Measurements from ENCODE around the gene ADPRS.

ADPRS gene

DNA sequence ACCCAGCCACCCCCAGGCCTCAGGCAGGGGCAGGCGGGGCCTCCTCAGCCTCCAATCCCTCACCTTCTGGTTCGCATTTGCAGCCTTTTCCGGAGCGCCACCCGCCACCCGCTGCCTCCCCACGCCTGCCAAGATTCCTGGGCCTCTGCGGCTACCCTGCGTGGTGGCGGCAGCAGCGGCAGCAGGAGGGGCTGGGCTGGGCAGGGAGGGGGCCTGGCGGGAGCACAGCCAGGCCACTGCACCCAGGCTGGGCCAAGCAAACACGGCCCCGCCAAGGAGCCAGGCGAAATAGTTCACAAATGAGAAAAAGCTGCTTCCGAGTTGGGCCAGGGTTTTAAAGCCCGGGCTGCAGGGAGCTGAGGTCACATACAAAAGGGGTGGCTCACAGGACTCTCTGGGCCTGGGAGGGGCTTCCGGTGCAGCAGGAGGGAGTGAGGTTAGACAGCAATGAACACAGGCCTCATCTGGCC, 26.5 kb downstream of the ADPRS start:
- Mint-ChIP-seq H3K4me1 (peaks cover 9% of the 10 kb centered on the region), H3K4me3 (no peak overlapping the region), H3K36me3 (no peaks in the 10 kb centered on the region), H3K27ac (no peak overlapping the region), H3K9me3 (no peaks in the 10 kb centered on the region)
- ATAC-seq (no peak), DNase-seq (ENCODE audit: low spot score in 2 of 2) (no peak)

DNA sequence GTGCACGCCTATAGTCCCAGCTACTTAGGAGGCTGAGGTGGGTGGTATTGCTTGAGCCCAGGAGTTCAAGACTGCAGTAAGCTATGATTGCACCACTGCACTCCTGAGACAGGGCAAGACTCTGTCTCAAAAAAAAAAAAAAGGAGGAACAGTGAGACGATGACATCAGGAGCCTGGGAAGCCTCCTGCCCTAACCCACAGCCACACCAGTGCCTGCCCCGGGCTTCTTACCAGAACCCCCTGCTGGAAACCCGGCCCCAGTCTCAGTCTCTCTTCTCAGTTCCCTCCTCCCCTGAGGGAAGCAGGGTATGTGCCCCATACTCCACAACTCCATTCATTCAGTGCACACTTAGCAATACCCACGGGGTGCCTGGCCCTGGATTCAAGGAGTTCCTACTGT, 27.2 kb downstream of the ADPRS start:
- no peak for DNase-seq (ENCODE audit: low spot score in 2 of 2)
- Mint-ChIP-seq H3K4me1 (peaks cover 7% of the 10 kb centered on the region), H3K36me3 (no peaks in the 10 kb centered on the region), H3K9me3 (no peaks in the 10 kb centered on the region), H3K4me3 (no peak overlapping the region), H3K27ac (no peak overlapping the region)
- no peak for ATAC-seq

DNA sequence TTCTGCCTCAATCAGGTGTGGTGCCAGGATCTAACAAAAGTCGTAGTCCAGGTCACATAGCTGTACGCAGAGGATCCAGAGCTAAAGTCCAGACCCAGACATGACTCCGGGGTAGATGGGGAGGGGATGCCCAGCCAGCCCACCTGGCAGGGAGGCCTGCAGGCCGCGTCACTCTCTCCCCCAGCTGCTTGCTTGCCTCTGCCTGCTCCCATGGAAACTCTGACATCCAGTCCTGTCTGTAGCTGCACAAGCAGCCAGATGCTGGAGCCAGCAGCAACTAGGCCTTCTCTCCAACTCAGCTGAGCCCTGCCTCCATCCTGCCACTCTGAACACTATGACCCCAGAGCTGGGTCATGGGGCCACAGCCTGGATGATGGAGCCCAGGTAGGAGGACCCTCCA, 28.2 kb downstream of the ADPRS start:
- peak; percentile 14 for ATAC-seq
- Mint-ChIP-seq H3K4me3 (no peak overlapping the region), H3K36me3 (no peaks in the 10 kb centered on the region), H3K9me3 (no peaks in the 10 kb centered on the region), H3K27ac (no peak overlapping the region), H3K4me1 (no peaks in the 10 kb centered on the region)
- DNase-seq (ENCODE audit: low spot score in 2 of 2): no peak

DNA sequence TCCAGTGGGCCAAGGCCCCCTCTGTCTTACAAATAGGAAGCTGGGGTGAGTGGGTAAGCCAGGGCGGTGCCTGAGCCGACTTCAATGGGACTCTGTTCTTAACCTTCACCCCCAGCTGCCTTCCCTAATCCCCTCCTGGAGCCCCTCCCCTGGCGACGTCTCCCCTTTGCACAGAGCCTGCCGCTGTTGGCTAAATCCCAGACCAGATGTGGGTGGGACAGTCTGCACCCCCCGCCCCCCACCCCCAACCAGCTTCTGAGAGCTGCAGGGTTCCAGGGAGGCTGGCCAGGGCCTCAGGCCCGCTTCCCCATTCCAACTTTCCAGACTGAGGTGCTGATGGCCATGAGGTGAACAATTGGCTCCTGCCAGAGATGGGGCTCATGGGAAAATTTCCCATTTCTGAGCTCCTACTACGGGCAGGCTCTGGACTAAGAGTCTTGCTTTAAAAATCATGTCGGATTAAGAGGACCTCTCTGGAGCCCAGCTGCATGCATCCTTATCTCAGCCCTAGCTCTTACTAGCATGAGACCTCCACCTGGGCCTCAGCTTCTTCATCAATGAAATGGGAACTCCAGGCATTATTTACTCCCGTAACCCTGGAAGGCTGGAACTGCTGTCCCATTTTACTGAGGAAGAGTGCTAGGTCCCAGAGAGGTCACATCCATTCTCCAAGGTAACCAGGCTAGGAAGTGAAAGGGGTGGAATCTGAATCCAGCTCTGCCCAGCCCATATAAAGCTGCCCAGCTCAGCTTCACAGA, 29.9 kb downstream of the ADPRS start:
- DNase-seq (ENCODE audit: low spot score in 2 of 2) (no peak), ATAC-seq (no peak)
- peaks cover 11% of the 10 kb centered on the region for H3K4me1 Mint-ChIP-seq
- H3K9me3 Mint-ChIP-seq: no peaks in the 10 kb centered on the region
- no peaks in the 10 kb centered on the region for H3K36me3 Mint-ChIP-seq
- H3K27ac Mint-ChIP-seq: no peak overlapping the region
- H3K4me3 Mint-ChIP-seq: no peak overlapping the region

DNA sequence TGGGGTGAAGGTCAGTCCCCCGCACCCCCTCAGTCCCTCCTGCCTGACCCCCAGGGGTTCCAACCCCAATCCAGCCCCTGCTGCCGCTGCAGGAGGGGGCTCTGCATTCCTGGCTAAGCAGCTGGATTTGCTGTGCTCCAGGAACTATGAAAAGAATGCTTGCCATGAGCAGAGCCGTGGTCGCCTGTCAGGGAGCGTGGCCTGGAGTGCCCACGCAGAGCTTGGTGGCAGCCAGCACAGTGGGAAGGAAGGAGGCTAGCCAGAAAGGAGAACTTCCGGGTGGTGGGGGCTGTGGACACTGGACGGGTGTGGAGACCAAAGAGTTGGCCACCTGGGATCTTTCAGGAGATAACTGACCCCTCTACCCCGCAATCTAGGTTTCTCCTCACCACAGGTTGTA, 30.8 kb downstream of the ADPRS start:
- Mint-ChIP-seq H3K4me3 (no peak overlapping the region), H3K4me1 (peaks cover 16% of the 10 kb centered on the region), H3K36me3 (no peaks in the 10 kb centered on the region), H3K27ac (no peak overlapping the region), H3K9me3 (no peaks in the 10 kb centered on the region)
- DNase-seq (ENCODE audit: low spot score in 2 of 2): no peak
- ATAC-seq: no peak

DNA sequence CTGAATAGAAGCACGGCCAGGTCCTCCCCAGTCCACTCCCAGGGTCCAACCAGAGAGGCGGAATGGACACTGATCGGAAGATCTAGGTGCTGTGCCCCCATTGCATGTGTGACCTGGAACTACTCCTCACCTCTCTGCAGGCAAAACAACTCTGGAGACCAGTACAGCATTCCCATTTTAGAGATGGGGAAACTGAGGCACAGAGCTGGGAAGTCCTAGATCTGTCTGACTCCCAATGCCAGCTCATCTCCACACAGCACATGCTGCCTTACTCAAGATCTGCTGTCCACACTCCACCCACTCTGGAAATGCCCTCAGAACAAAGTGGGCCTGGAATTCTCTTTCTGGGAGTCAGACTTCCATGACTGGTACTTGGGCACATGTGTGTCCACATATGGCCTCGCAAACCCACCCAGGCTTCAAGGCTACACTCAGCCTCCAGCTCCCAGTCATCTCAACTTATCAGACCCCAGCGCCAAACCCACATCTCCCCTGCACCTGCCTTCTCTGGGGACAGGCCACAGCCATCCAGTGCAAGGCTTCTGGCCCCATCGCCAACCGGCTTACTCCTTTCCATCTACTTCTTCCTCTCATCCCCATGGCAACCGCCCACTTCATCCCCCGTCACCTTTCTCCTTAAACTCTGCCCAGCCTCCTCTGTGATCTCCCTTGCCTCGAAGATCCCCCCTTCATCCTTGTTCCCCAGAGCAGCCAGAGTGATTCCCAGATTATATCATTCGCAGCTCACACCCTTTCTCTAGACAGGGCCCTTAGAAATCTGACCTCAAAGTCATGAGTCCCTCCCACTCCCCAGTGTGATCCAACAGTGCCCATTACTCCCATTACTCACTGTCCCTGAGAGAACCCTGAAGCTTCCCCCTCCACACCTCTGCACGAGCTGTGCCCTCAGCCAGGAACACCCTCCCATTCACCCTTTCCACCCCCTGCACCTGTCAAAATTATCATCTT, 33.7 kb downstream of the ADPRS start:
- ATAC-seq (no peak), DNase-seq (ENCODE audit: low spot score in 2 of 2) (no peak)
- Mint-ChIP-seq H3K27ac (no peak overlapping the region), H3K4me3 (no peak overlapping the region), H3K9me3 (no peaks in the 10 kb centered on the region), H3K36me3 (no peaks in the 10 kb centered on the region), H3K4me1 (peaks cover 38% of the 10 kb centered on the region)

DNA sequence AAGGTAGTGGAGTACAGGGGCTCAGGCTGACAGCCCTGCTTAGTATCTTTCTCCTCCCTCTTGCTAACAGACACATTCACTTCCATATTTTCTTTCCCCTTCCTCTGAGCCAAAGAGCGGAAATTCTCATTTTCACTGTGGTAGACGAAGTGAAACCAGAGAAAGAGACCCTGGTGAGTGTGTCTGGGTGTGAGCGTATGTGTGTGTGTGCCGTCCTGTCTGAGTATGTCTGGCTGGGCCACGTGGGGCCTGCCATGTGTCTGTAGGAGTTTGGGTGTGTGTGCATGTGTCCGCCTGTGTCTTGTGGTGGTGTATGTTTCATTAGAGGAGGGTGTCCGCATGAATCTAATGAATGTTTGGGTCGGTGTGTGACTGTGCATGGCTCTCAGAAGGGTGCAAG, 34.7 kb downstream of the ADPRS start:
- peak; percentile 55 for ATAC-seq
- H3K4me3 Mint-ChIP-seq: no peak overlapping the region
- H3K27ac Mint-ChIP-seq: no peak overlapping the region
- peaks cover 39% of the 10 kb centered on the region for H3K4me1 Mint-ChIP-seq
- no peaks in the 10 kb centered on the region for H3K9me3 Mint-ChIP-seq
- no peaks in the 10 kb centered on the region for H3K36me3 Mint-ChIP-seq
- DNase-seq (ENCODE audit: low spot score in 2 of 2): no peak

DNA sequence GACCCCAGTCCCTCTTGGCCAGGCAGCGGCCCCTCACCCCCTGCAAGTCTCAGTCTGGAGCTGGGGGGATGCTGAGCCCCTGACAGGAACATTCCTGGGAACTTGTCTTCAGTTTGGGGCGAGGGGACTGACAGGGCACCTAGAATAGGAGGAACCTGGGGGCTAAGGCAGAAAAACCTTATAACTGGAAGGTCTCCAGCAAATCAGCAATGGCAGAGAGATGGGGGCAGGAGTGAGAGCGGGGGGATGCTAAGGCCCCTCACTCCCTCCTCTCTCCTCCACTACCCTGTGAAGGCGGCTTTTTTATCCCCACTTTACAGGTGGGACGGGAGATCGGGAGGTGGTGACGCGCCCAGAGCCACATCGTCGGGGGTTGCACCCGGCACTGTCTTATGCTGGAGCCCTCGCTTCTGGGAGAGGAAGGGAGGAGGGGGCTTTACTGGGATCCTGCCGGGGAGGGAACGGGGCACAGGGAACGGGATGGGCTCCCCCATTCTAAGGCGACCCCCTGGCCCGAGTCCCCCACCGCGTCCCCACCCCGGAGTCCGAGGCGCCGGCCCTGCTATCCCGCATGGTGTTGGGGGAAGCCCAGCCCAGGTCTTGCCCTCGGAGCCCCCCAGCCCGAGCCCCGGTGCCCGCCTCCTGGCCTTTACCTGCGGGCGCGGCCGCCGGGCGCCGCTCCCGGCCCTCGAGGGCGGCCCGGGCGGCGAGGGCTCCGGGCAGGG, 35.9 kb downstream of the ADPRS start:
- DNase-seq (ENCODE audit: low spot score in 2 of 2): no peak
- peaks cover 39% of the 10 kb centered on the region for H3K4me1 Mint-ChIP-seq
- H3K36me3 Mint-ChIP-seq: no peaks in the 10 kb centered on the region
- no peak for ATAC-seq
- no peak overlapping the region for H3K27ac Mint-ChIP-seq
- H3K4me3 Mint-ChIP-seq: peak overlapping the region; percentile 53
- H3K9me3 Mint-ChIP-seq: no peaks in the 10 kb centered on the region

DNA sequence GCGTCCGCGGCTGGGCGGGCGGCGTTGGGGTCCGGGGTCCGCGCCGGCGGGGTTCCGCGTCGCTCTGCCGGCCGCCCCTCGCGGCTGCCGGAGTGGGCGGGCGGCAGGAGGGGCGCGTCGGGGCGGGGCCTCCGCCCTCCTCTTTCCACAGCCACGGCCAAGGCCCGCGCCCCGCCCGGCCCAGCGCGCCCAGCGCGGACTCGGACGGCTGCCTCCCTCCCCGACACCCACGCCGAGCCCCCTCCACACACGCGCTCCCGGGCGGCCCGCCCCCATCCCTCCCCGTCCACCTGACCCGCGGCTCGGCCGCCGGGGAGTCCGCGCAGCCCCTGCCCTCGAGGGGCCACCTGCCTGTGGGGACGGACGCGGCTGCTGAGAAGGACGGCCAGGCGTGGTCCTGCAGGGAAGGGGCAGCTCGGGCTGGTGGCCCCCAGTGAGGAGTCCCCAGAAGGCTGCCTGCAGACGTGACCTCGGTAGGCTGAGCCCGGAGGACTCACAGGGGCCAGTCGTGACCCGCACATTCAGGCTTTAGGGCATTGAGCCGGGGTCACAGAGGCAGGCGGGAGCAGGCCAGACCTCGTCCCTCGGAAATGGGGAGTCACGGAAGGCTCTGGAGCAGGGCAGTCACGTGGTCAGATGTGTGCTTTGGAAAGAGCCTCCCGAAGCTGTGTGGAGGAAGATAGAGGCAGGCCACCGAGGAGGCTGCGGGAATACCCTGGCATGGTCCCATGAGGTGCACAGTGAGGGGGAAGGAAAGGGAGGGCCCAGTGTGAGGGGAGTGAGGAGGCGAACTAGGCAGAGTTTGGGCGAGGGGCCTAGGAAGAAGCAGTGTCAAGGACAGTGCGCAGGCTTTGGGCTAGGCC, 36.7 kb downstream of the ADPRS start, which contains the start of gene COL8A2:
Gene COL8A2 (minus strand): TSS at position 94 of the 863 bp plus-strand sequence. CDS start 24,980 bp downstream, outside the sequence.
- ATAC-seq (no peak), DNase-seq (ENCODE audit: low spot score in 2 of 2) (no peak)
- H3K4me3 Mint-ChIP-seq: peak within 1 kb of the TSS; percentile 53
- peak within 1 kb of the TSS; percentile 74 for H3K27ac Mint-ChIP-seq
- no peaks in the 10 kb centered on the region for H3K9me3 Mint-ChIP-seq
- H3K36me3 Mint-ChIP-seq: no peaks in the 10 kb centered on the region
- H3K4me1 Mint-ChIP-seq: peaks cover 39% of the 10 kb centered on the region

DNA sequence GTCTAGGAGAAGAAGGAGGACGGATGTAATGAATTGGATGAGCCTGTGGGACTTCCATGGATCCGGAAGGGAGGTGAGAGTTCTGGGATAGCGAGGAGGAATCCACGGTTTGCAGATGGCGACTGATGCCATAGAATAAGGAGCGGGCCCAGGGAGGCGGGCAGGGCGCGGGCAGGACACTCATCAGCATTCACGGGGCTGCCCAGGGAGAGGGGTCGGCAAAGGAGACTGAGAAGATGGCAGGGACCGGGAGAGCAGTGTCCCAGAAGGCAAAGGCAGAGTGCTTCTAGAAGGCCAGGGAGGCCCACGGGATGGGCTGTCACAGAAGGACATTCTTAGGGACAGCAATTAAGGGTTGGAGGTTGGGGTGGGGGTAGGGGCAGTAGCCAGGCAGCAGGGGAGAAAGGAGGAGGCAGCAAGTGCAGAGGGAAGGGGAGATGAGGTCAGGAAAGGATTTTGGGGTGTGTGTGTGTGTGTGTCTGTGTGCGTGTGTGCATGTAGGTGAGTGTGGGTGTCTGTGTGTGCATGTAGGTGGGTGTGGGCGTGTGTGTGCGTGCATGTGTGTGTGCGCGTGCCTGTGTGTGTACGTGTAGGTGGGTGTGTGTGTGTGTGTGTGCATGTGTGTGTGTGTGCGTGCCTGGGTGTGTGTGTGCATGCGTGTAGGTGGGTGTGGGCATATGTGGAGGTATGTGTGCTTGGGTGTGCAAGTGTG, 37.5 kb downstream of the ADPRS start:
- Mint-ChIP-seq H3K9me3 (no peaks in the 10 kb centered on the region), H3K4me3 (peak overlapping the region; percentile 48), H3K27ac (peak overlapping the region; percentile 74), H3K36me3 (no peaks in the 10 kb centered on the region), H3K4me1 (peaks cover 39% of the 10 kb centered on the region)
- ATAC-seq (no peak), DNase-seq (ENCODE audit: low spot score in 2 of 2) (no peak)

DNA sequence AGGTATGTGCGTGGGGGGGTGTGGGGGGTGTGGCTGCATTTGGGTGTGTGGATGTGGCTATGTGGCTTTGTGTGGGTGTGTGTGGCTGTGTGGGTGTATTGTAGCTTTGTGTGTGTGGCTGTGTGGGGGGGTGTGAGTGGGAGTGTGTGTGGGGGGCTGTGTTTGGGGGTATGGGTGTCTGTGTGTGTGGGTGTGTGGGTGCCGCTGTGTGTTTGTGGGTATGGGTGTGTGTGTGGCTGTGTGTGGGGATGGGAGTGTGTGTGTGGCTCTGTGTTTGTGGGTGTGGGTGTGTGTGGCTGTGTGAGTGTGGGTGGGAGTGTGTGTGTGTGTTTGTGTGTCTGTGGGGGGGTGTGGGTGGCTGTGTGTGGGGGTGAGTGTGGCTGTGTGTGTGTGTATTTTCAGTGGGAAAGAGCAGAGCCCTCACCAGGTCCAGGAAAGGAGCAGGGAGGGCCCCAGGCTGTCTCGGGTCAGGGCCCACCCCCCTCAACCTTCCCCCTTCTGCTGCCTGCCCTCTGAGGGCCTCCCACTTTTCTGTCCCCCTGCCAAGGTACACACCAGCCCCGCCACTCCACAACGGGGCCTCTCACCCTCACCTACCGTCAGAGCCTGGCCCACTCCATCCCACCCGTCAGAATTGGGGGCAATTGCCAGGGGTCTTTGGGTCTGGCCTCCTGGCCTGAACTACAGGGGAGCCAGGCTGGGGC, 38.3 kb downstream of the ADPRS start:
- ATAC-seq: no peak
- no peak for DNase-seq (ENCODE audit: low spot score in 2 of 2)
- Mint-ChIP-seq H3K36me3 (no peaks in the 10 kb centered on the region), H3K9me3 (no peaks in the 10 kb centered on the region), H3K4me3 (no peak overlapping the region), H3K4me1 (peaks cover 39% of the 10 kb centered on the region), H3K27ac (peak overlapping the region; percentile 74)

DNA sequence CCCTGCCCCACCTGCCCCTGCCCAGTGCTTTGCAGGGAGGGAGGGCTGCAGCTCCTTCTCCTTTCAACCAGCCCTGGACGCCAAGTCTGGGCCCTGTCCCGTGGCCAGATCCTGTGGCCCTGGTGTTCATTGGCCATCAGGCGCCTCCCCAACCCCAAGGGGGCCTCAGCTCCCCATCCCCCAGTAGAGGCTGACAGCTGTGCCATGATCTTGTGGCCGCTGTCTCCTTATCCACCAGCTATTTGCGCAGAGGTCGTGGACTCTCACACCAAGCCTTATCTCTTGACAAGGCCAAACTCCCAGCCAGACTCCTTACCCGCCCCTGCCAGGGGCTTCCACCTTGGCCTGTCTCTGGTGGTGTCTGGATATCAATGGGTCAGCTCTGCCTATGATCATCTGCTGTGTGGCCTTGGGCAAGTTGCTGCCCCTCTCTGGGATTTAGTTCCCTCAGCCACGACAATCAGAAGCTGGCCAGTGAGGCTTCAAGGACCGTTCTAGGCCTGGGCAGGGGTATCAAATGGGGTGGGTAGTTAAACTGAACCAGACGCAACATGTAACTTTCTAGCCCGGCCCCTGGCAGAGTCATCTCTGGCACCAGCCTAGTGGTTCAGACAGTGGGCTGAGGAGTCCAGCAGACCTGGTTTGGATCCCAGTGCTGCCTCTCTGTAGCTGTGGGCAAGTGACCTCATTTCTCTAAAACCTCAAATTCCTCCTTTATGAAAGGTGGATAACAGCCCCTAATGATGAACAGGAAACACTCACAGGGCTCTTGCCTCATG, 39.6 kb downstream of the ADPRS start:
- Mint-ChIP-seq H3K4me3 (no peak overlapping the region), H3K9me3 (no peaks in the 10 kb centered on the region), H3K4me1 (peaks cover 32% of the 10 kb centered on the region), H3K36me3 (no peaks in the 10 kb centered on the region), H3K27ac (no peak overlapping the region)
- no peak for DNase-seq (ENCODE audit: low spot score in 2 of 2)
- ATAC-seq: no peak

DNA sequence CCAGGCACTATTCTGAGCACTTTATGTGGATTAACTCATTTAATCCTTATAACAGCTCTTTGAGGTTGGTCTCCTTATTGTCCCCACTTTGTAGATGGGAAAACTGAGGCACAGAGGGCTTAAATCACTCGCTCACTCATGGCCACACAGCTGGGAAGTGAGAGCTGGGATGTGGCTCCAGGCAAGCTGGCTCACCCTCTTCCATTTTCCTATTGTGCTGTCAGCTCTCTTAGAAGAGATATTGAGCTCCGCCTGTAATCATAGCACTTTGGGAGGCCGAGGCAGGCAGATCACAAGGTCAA, 40.2 kb downstream of the ADPRS start:
- DNase-seq (ENCODE audit: low spot score in 2 of 2): no peak
- no peaks in the 10 kb centered on the region for H3K9me3 Mint-ChIP-seq
- H3K36me3 Mint-ChIP-seq: no peaks in the 10 kb centered on the region
- ATAC-seq: no peak
- H3K4me3 Mint-ChIP-seq: no peak overlapping the region
- H3K4me1 Mint-ChIP-seq: peaks cover 28% of the 10 kb centered on the region
- H3K27ac Mint-ChIP-seq: no peak overlapping the region

All from stimulated activated effector memory CD8-positive, alpha-beta T cell treated with anti-CD3 and anti-CD28 coated beads, Interleukin-12 subunit alpha, Interleukin-12 subunit beta, amount 100 ng/mL, for 72 hours (primary cell).